Fibroblast of lung (primary cell): Measurements from ENCODE around the gene LPP. TPM values are rescaled to one million over a fixed set of nuclear protein-coding genes. Genes with fewer than 3 reads are reported as not detected.

Experiments
- DNase-seq, 2 donors: peaks; one replicate each; pipeline versions ENCODE4 v3.0.0 to v3.0.0-alpha.2; 2010; ENCODE audit warnings: low read depth in 2 of 2
- H2AFZ ChIP-seq: 2 replicates; pipeline ENCODE4 v1.5.1; 2012; ENCODE audit warnings: low read length, control low read depth, inconsistent platforms
- H3K27ac ChIP-seq: 2 replicates; pipeline ENCODE4 v1.5.1; 2011; ENCODE audit warnings: low read length, control low read depth; ENCODE audit not compliant: insufficient read depth
- H3K27me3 ChIP-seq: 2 replicates; pipeline ENCODE4 v1.5.1; 2011; ENCODE audit warnings: mild to moderate bottlenecking, low read length; ENCODE audit not compliant: control insufficient read depth, insufficient read depth
- H3K36me3 ChIP-seq: 2 replicates; pipeline ENCODE4 v1.5.1; 2011; ENCODE audit warnings: low read length; ENCODE audit not compliant: control insufficient read depth, insufficient read depth
- H3K4me1 ChIP-seq: 2 replicates; pipeline ENCODE4 v1.5.1; 2011; ENCODE audit warnings: low read length; ENCODE audit not compliant: control insufficient read depth, insufficient read depth; ENCODE audit errors: extremely low read depth
- H3K4me2 ChIP-seq: 2 replicates; pipeline ENCODE4 v1.5.1; 2011; ENCODE audit warnings: low read length, control low read depth; ENCODE audit not compliant: insufficient read depth; ENCODE audit errors: extremely low read depth
- H3K4me3 ChIP-seq, 4 experiments: fragments of 200-600 bp in 1 of 4; sonication (generic) in 1 of 4; replicated peaks in 1 of 4; 2 replicates each; pipeline ENCODE4 v1.5.1; 2011 to 2016; ENCODE audit warnings: low read length in 4 of 4, low read depth in 3 of 4, mild to moderate bottlenecking in 3 of 4, control low read depth in 2 of 4, inconsistent platforms in 1 of 4, mixed read lengths in 1 of 4; ENCODE audit not compliant: insufficient read depth in 1 of 4; ENCODE audit errors: control extremely low read depth in 1 of 4
- H3K79me2 ChIP-seq: 2 replicates; pipeline ENCODE4 v1.5.1; 2012; ENCODE audit warnings: mild to moderate bottlenecking, low read length, inconsistent platforms; ENCODE audit not compliant: control insufficient read depth, insufficient read depth
- H3K9ac ChIP-seq: 2 replicates; pipeline ENCODE4 v1.5.1; 2011; ENCODE audit warnings: mild to moderate bottlenecking, low read length, control low read depth; ENCODE audit not compliant: insufficient read depth
- H3K9me3 ChIP-seq: 2 replicates; pipeline ENCODE4 v1.5.1; 2012; ENCODE audit warnings: low read depth, low read length; ENCODE audit not compliant: control insufficient read depth, insufficient read depth
- H4K20me1 ChIP-seq: 2 replicates; pipeline ENCODE4 v1.5.1; 2011; ENCODE audit warnings: low read length; ENCODE audit not compliant: control insufficient read depth, insufficient read depth; ENCODE audit errors: extremely low read depth
- CTCF ChIP-seq, 2 donors: IDR thresholded peaks in 1 of 2; conservative IDR thresholded peaks in 1 of 2; 1 replicate in 1 of 2; 2 replicates in 1 of 2; pipeline ENCODE4 v1.5.1; 2011 to 2012; ENCODE audit warnings: low read length in 2 of 2, control low read depth in 1 of 2, inconsistent platforms in 1 of 2, low read depth in 1 of 2, mild to moderate bottlenecking in 1 of 2
- EZH2 ChIP-seq: IDR thresholded peaks from 2 replicates; pipeline ENCODE4 v1.5.1; 2012; ENCODE audit warnings: low read length, control low read depth, mild to moderate bottlenecking; ENCODE audit errors: missing control alignments
- polyA plus RNA-seq, 2 donors: library from polyadenylated mRNA; depleted of rRNA in 1 of 2; stranded (reverse) in 1 of 2; unstranded in 1 of 2; fragments of >200 nt; gene quantifications; 2 replicates each; pipeline ENCODE4 v1.2.1, GENCODE V29; 2011 to 2012; ENCODE audit warnings: missing spikeins in 1 of 2
- total RNA-seq: library from RNA; depleted of rRNA; stranded (reverse); fragments of >200 nt; gene quantifications from 2 replicates; pipeline ENCODE4 v1.2.1, GENCODE V29; 2014

Gene LPP
- total and polyA plus RNA-seq, 2 donors (not counting 1 experiment from before 2014, with no cell fraction given) = 69.0 to 124 TPM

DNA sequence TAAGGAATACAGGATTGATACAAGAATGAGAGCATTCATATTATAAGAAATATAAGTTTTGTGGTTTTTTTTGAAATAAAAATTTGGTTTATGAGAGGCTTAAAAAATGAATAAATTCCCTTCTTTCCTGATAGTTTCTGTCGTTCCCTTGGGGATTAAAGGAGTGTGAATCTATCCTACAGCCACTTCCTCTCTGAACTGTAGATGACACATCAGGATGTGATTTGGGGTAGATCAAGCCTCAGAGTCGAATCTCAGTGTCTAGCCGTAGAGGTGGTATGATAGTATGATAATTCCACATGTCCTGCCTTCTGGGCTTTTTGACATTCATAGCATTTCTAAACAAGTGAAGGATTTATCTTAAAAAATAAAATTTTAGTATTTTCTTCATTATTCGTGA, 343.1 kb downstream of the LPP start:
- H3K9ac ChIP-seq = no peak overlapping the region
- H3K27ac ChIP-seq = no peak overlapping the region
- no peaks in the 10 kb centered on the region for H4K20me1 ChIP-seq
- no peaks in the 10 kb centered on the region for H3K4me1 ChIP-seq
- TF ChIP-seq CTCF (conservative IDR thresholded peaks at IDR 0.05 in 1 of 2, IDR thresholded peaks at IDR 0.05 in 1 of 2; ENCODE audit: low read depth in 1 of 2, low read length in 2 of 2) = no peak
- TF ChIP-seq EZH2 = no peak
- no peak overlapping the region for H3K4me3 ChIP-seq
- no peak overlapping the region for H3K4me2 ChIP-seq
- no peaks in the 10 kb centered on the region for H3K9me3 ChIP-seq
- no peaks in the 10 kb centered on the region for H3K27me3 ChIP-seq
- peak in 1 of 2 donors; percentile 59 for DNase-seq
- H3K79me2 ChIP-seq = peaks cover 2% of the 10 kb centered on the region
- no peak overlapping the region for H2AFZ ChIP-seq
- no peaks in the 10 kb centered on the region for H3K36me3 ChIP-seq

DNA sequence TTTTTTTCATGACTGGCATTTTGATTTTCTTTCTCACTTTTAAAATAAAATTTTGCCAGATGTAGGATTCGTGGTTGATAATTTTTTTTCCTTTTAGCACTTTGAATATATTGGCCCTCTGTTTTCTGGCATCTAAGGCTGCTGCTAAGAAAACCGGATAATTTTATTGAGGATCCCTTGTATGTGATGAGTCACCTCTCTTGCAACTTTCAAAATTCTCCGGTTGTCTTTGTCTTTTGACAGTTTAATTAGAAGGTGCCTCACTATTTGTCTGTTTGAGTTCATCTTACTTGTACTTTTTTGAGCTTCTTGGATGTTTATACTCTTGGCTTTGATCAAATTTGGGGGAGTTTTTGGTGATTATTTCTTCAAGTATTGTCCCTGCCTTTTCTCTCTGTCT, 349.7 kb downstream of the LPP start:
- Histone ChIP-seq H3K79me2 (peaks cover 4% of the 10 kb centered on the region), H3K9me3 (no peaks in the 10 kb centered on the region), H3K9ac (no peak overlapping the region), H3K27me3 (no peaks in the 10 kb centered on the region), H3K36me3 (no peaks in the 10 kb centered on the region), H3K4me1 (peaks cover 2% of the 10 kb centered on the region), H2AFZ (no peak overlapping the region), H4K20me1 (no peaks in the 10 kb centered on the region), H3K4me2 (no peak overlapping the region), H3K27ac (no peak overlapping the region), H3K4me3 (no peak overlapping the region)
- no peak for DNase-seq
- TF ChIP-seq EZH2 (no peak), CTCF (conservative IDR thresholded peaks at IDR 0.05 in 1 of 2, IDR thresholded peaks at IDR 0.05 in 1 of 2; ENCODE audit: low read depth in 1 of 2, low read length in 2 of 2) (no peak)

DNA sequence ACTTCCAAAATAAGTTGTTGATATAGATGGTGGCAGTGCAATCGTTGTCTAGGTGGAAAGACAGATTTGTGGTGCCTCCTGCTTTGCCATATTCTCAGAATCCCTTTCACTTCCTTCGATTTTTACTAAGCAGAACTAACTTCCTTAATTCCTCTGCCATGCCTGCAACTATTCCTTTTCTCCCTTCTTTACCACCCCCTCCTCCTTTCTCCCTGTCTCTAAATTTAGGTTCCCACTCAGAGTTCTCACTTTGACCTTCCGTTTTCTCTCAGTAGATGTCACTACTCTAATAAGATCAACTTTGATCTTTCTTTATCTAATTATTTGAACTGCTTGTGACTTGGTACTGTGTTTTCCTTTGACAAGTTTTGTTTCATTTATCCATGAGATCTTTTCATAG, 351.2 kb downstream of the LPP start:
- TF ChIP-seq CTCF (conservative IDR thresholded peaks at IDR 0.05 in 1 of 2, IDR thresholded peaks at IDR 0.05 in 1 of 2; ENCODE audit: low read depth in 1 of 2, low read length in 2 of 2) (no peak), EZH2 (no peak)
- H3K4me1 ChIP-seq = peaks cover 4% of the 10 kb centered on the region
- H2AFZ ChIP-seq = no peak overlapping the region
- H3K4me3 ChIP-seq = no peak overlapping the region
- DNase-seq = no peak
- no peaks in the 10 kb centered on the region for H3K27me3 ChIP-seq
- H3K4me2 ChIP-seq = no peak overlapping the region
- H3K9ac ChIP-seq = no peak overlapping the region
- no peaks in the 10 kb centered on the region for H3K9me3 ChIP-seq
- peaks cover 8% of the 10 kb centered on the region for H3K79me2 ChIP-seq
- H4K20me1 ChIP-seq = no peaks in the 10 kb centered on the region
- no peak overlapping the region for H3K27ac ChIP-seq
- no peaks in the 10 kb centered on the region for H3K36me3 ChIP-seq
